KOPT-K1 (cell line): ENCODE data around the gene KIAA2012.

ENCODE experiments used
- H3K27ac ChIP-seq: fragments of 200-600 bp; sonication (generic); 2 replicates; pipeline ENCODE4 v1.5.1; 2016; ENCODE audit warnings: antibody characterized with exemption, mild to moderate bottlenecking, low read depth, low read length; ENCODE audit not compliant: poor library complexity, severe bottlenecking
- H3K36me3 ChIP-seq: fragments of 200-600 bp; sonication (generic); 2 replicates; pipeline ENCODE4 v1.5.1; 2017; ENCODE audit warnings: antibody characterized with exemption, mild to moderate bottlenecking, low read length, moderate library complexity; ENCODE audit not compliant: insufficient read depth
- H3K9me3 ChIP-seq: fragments of 200-600 bp; sonication (generic); 2 replicates; pipeline ENCODE4 v1.5.1; 2017; ENCODE audit warnings: antibody characterized with exemption, low read length, mild to moderate bottlenecking; ENCODE audit not compliant: insufficient read depth, poor library complexity, severe bottlenecking

Gene KIAA2012

DNA sequence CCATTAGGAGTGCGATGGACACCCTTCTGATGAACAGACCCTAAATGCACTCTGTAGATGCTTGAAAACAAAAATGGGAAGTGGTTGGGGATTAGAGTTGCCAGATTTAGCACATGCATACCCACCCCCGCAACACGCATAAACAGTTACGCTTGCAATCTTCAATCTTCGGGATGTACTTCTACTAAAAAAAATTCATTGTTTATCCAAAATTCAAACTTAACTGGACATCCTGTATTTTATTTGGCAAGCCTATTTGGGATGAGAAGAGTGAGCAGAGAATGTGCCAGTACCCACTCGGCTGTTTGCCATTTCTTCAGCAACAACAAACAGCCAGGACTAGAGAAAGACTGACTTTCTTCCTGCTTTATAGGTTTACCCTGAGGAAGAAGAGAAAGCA is 18.4 kb downstream of the KIAA2012 start:
- no peaks in the 10 kb centered on the region for H3K9me3 ChIP-seq
- H3K36me3 ChIP-seq = no peaks in the 10 kb centered on the region
- H3K27ac ChIP-seq = no peak overlapping the region

DNA sequence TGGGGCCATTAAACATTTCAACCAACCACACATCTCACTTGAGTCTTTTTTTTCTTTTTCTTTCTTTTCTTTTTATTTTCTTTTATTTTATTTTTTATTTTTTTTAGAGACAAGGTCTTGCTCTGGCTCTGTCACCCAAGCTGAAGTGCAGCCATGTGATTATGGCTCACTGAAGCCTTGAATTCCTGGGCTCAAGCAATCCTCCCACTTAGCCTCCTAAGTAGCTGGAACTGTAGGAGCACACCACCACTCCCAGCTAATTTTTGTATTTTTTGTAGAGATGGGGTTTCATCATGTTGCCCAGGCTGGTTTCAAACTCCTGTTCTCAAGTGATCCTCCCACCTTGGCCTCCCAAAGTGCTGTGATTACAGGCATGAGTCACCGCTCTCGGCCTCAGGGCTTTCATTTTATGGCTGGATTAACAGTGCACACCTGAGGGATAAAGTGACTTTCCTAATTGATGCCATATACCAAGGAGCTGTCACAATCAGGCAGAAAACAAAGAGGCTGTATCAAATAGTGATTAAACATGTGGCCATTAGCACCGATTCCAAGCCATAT is 21.5 kb downstream of the KIAA2012 start:
- H3K9me3 ChIP-seq = no peaks in the 10 kb centered on the region
- H3K27ac ChIP-seq = no peak overlapping the region
- H3K36me3 ChIP-seq = no peaks in the 10 kb centered on the region

DNA sequence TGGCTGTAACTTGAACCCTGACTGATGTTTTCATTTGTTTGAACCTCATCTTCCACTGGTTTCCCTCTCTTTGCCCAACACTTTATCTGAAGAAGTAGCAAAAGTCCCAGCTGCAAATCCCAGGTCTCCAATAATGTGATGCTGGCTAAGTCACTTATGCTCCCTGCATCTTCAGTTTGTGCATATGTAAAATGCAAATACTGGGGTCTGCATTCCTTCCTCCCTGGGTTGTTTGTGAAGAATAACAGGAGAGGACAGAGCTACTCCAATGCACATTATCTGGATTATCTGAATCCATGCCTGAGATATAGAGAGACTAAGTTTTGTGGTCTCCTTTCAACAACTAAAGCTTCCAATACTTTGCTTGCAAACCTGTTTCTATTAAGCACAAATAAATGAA is 22.2 kb downstream of the KIAA2012 start:
- Histone ChIP-seq H3K36me3 (no peaks in the 10 kb centered on the region), H3K9me3 (no peaks in the 10 kb centered on the region), H3K27ac (no peak overlapping the region)

DNA sequence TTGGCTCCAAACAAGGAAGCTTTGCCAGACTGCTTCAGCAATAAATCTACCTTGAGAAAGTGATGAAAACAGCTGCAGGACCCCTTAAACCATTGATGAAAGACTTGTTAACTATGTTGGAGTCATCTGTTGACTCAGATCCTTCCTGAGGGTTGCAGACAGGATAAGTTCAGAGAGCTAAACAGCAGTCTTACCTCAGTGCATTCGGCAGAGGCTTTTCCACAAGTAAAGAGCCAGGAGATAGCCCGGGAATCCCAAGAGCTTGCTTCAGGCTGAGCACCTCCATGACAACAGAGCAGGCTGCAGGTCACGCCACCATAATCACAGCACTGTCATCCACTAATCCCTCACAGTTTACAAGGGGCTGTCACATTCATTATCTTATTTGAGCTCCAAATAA is 23.7 kb downstream of the KIAA2012 start:
- H3K27ac ChIP-seq = no peak overlapping the region
- H3K36me3 ChIP-seq = no peaks in the 10 kb centered on the region
- no peaks in the 10 kb centered on the region for H3K9me3 ChIP-seq

DNA sequence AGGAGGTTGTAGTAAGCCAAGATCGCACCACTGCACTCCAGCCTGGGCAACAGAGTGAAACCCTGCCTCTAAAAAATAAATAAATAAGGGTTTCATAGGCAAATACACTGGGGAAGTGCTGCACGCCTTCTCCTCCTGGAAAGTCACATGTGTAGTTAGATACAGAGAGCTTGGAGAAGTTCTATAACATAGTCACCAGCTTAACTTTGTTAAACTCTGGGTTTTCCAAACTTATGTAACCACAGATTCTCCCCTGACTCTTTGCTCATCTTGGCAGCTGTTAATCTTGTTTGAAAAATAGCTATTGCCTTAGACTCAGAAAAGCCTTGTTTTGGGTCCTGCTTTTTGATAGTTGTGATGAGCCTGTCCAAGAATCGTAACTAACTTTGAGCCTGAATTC is 25.2 kb downstream of the KIAA2012 start:
- no peaks in the 10 kb centered on the region for H3K36me3 ChIP-seq
- H3K9me3 ChIP-seq = no peaks in the 10 kb centered on the region
- no peak overlapping the region for H3K27ac ChIP-seq

DNA sequence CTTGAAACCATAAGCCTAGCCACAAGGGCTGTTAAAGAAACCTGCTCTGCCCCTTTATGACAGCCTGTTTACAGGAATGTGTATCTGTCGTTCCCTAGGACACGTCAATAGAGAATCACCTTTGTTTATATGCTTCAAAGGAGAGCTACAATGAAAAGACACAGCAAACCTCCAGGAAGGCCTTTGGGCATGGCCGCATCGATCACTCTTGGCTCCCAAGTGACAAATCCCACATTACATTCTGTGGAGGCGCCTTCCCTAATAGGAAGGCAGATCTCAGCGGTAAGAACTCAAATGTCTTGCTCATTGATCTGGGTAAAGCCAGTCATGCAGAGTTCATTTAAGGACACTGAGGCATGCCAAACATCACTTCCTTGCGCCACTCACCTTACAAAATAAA is 26.5 kb downstream of the KIAA2012 start:
- Histone ChIP-seq H3K27ac (no peak overlapping the region), H3K9me3 (no peaks in the 10 kb centered on the region), H3K36me3 (no peaks in the 10 kb centered on the region)

DNA sequence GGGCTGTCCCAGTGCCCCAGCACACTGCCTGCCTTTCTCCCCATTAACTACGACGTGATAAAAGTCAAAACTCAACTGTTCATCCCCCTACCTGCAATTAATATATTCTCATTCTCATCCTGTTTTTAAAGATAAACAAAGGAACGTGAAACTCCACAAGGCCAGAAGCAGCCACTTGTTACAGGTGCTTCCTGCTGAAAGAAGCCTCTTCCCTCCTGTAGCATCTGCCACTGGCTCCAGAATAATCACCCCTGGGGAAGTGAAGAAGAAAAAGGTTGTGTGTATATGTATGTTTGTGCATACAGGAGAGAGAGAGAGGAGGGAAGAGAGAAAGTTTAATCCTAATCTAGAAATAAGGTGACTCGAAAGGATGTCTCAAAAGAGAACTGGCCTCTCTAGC is 27.1 kb downstream of the KIAA2012 start:
- Histone ChIP-seq H3K36me3 (no peaks in the 10 kb centered on the region), H3K27ac (no peak overlapping the region)

DNA sequence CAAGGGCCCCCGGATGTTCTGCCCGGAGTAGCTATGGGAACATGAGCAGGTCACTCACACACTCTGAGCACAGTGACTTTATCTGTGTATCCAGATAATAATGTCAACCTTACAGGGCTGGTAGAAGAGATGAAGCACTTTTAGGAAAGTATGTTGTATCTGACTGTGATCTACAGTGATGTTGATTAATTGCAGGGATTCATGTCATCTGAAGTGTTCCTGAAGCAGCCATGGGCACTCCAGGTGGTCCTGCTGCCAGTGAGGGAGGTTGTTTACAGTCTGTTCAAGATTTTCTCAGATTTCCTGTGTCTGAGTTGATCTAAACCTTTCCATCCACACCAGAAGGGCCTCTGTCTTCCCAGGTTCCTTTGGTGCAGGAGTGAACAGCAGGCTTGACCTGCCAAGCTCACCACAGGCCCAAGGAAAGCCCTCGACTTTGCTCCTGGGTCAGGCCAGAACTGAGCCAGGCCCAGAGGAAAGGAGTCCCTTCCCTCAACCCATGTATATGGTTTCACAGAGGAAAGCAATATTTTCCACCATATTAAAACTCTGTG is 28.0 kb downstream of the KIAA2012 start:
- no peaks in the 10 kb centered on the region for H3K36me3 ChIP-seq
- H3K9me3 ChIP-seq = no peaks in the 10 kb centered on the region
- H3K27ac ChIP-seq = no peak overlapping the region

More for the DNA sequence above, 27.1 kb downstream of the KIAA2012 start:
- no peaks in the 10 kb centered on the region for H3K9me3 ChIP-seq

DNA sequence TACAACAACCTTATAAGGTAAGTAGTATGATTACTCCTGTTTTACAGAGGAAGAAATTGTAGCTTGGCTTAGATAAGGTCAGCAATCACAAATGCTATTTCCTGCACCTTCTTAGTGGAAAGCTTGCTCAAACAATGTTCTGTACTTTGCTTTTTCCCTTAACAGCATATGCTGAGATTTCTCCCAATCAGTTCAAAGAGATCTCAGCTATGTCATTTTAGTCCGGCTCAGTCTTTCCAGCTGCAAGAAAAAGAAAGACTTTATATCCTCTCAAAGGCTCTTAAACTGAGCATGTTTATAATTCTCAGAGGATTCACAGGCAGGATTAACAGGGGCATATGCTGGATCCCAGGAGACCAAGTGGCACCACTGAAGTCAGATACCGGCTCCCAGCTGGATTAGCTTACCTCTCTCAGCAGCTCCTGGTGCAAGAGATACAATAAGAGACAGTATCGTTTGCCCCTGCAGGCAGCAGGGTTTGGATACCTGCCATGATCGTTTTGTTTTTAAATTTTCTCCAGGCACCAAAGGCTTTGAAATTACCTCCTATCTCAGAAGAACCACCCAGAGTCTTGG is 29.5 kb downstream of the KIAA2012 start:
- Histone ChIP-seq H3K36me3 (no peaks in the 10 kb centered on the region), H3K27ac (no peak overlapping the region), H3K9me3 (no peaks in the 10 kb centered on the region)

DNA sequence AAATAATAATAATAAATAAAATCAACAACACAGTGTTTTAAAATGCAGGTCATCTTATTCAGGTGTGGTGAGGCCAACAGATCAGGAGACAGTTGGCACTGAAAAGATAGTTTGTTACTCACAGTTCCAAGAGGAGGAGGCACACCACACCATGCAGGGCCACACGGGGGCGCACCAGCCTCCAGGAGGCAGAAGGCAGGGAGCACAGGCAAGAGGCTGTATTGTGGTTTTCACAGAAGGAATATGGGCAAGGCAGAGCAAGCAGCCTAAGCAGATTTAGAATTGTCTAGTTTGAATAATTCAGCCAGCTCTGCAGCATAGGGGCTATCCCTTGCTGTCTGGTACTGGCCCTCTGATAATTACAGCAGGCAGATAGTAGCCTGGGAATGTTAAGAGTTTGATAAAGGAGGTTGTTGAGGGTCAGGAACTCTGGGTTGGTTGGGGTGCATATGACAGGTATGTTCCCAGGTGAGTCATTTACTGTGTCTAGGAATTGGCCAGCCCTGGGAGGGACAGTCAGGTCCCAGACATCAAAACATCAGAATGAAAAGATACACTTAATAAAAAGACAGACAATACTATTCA is 31.3 kb downstream of the KIAA2012 start:
- Histone ChIP-seq H3K36me3 (no peaks in the 10 kb centered on the region), H3K27ac (no peak overlapping the region), H3K9me3 (no peaks in the 10 kb centered on the region)

DNA sequence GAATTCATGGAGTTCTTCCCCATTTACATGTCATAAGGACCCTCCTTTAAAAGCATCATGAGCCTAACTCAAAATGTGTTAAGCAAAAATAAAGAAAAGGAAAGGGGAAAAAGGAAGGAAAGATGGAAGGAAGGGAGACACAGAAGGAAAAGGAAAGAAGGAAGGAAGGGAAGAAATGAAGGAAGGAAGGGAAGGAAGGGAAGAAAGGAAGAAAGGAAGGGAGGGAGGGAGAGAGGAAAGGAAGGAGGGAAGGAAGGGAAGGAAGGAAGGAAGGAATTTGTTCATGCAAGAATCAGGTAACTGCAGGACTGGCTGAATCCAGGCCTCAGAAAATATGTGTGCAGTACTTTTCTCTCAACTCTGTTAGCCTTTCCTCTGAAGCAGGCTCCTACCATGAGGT is 32.0 kb downstream of the KIAA2012 start:
- Histone ChIP-seq H3K27ac (no peak overlapping the region), H3K36me3 (no peaks in the 10 kb centered on the region), H3K9me3 (no peaks in the 10 kb centered on the region)

DNA sequence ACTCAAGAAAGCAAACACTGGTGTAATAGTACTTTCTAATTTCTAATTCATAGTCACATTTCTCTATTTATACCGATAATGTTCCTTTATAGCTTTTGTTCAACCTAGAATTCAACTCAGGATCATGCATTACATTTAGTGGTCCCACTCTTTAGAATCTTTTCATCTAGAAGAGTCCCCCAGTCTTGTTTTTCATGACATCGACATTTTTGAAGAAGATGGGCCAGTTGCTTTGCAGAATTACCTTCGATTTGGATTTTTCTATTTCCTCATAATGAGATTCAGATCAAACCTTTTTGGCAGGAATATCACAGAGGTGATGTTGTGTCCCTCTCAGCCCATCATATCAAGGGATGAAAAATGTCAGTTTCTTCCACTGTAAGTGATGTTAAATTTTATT is 35.3 kb downstream of the KIAA2012 start:
- Histone ChIP-seq H3K9me3 (no peaks in the 10 kb centered on the region), H3K36me3 (no peaks in the 10 kb centered on the region), H3K27ac (no peak overlapping the region)

DNA sequence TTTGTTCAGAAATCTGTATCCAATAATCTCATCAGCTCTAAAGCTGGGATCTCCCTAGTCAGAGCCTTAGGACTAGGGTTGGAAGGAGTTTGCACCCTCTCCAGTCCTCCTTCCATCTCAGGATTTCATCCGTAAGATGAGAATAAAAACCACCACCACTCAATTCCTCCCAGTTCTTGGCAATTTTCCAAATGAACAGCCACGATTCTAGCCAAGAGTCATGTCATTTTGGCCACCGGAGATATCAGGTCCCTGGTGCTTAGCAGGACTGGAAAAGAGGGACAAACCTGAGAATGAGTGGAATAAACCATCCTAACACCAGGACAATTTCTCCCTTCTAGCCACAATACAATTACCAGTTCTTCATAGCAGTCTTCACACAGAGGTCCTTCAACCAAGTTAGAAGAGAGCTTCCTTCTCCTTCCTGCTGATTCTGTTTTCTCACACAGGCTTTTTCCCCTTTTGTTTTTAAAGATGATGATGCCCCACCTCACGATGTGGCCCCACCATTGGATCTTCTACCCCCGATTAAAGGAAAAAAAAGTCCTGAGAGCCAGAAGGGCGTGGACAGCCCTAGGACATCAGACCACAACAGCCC is 36.2 kb downstream of the KIAA2012 start:
- H3K27ac ChIP-seq = no peak overlapping the region

DNA sequence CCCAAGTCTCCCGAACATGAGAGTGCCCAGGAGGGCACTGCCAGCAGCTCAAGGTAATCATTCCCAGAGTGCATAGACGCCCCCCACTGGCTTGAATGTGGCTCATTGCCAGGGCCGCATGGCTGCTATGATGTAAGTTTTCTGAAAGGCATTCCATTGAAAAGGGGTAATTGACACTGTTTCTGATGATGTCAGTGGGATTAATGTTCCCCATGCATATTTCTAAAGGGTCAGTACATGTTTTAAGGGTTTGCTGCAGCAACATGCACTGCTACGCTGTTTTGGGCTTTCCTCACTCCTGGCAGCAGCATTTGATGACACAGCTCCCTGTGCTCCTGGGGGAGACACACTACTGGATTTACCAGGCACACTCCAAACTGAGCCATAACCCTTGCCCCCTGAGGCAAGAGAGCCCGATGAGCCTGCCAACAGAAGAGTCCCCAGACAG is 36.7 kb downstream of the KIAA2012 start:
- H3K27ac ChIP-seq = no peak overlapping the region
- no peaks in the 10 kb centered on the region for H3K9me3 ChIP-seq
- H3K36me3 ChIP-seq = no peaks in the 10 kb centered on the region

More for the DNA sequence above, 36.2 kb downstream of the KIAA2012 start:
- Histone ChIP-seq H3K9me3 (no peaks in the 10 kb centered on the region), H3K36me3 (no peaks in the 10 kb centered on the region)

DNA sequence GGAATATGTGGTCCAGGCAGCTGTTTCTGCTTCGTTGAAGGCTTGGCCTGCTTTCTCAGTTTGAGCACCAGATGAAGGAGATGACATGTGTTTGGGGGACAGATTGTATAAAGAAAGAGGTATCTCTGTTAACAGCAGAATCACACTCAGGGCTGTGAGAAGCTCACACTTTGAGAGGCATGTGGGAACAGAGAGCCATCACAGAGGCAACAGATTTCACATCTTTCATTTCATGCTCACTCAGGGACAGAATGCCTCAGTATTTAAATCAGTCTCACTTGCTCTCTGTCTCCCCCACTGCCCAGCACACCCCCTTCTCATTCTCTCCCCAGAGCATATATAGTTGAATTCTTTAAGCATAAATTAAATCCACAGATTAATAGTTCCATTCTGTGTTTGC is 37.4 kb downstream of the KIAA2012 start:
- Histone ChIP-seq H3K9me3 (no peaks in the 10 kb centered on the region), H3K27ac (no peak overlapping the region), H3K36me3 (no peaks in the 10 kb centered on the region)
